H9 (cell line): ENCODE results near the gene HCST. TPM values are rescaled to one million over a fixed set of nuclear protein-coding genes. Genes with fewer than 3 reads are reported as not detected.

Experiments
- DNase-seq: peaks from one replicate; pipeline ENCODE4 v3.0.0-alpha.2; 2017
- H2AFZ ChIP-seq: one replicate; pipeline ENCODE4 v1.6.1; 2013; ENCODE audit warnings: mild to moderate bottlenecking, low read length, control low read depth, moderate library complexity
- H2AK5ac ChIP-seq: 2 replicates; pipeline ENCODE4 v1.6.1; 2013; ENCODE audit warnings: low read length, control low read depth, mixed read lengths; ENCODE audit not compliant: insufficient read length
- H2BK120ac ChIP-seq: one replicate; pipeline ENCODE4 v1.6.1; 2013; ENCODE audit warnings: low read depth, mild to moderate bottlenecking, low read length, control low read depth, inconsistent platforms; ENCODE audit not compliant: poor library complexity, severe bottlenecking
- H2BK12ac ChIP-seq: 2 replicates; pipeline ENCODE4 v1.6.1; 2013; ENCODE audit warnings: low read length, control low read depth, mixed read lengths, low read depth; ENCODE audit not compliant: insufficient read length
- H2BK15ac ChIP-seq: 2 replicates; pipeline ENCODE4 v1.6.1; 2013; ENCODE audit warnings: low read depth, low read length, control low read depth
- H2BK20ac ChIP-seq: one replicate; pipeline ENCODE4 v1.6.1; 2013; ENCODE audit warnings: low read depth, mild to moderate bottlenecking, low read length, control low read depth, inconsistent platforms; ENCODE audit not compliant: poor library complexity, severe bottlenecking
- H2BK5ac ChIP-seq: 2 replicates; pipeline ENCODE4 v1.6.1; 2013; ENCODE audit warnings: low read length, control low read depth, mixed read lengths; ENCODE audit not compliant: insufficient read length
- H3K14ac ChIP-seq: 2 replicates; pipeline ENCODE4 v1.6.1; 2013; ENCODE audit warnings: low read length, control low read depth; ENCODE audit not compliant: insufficient read depth
- H3K18ac ChIP-seq: 2 replicates; pipeline ENCODE4 v1.6.1; 2013; ENCODE audit warnings: low read depth, mild to moderate bottlenecking, mixed read lengths, low read length, control low read depth; ENCODE audit not compliant: insufficient read length
- H3K23ac ChIP-seq: 2 replicates; pipeline ENCODE4 v1.6.1; 2013; ENCODE audit warnings: low read length, control low read depth, mixed read lengths, low read depth; ENCODE audit not compliant: insufficient read length
- H3K23me2 ChIP-seq: 2 replicates; pipeline ENCODE4 v1.6.1; 2013; ENCODE audit warnings: low read depth, mild to moderate bottlenecking, mixed read lengths, low read length, control low read depth; ENCODE audit not compliant: insufficient read length, poor library complexity, severe bottlenecking
- H3K27ac ChIP-seq: 2 replicates; pipeline ENCODE4 v1.5.1; 2013; ENCODE audit warnings: low read length, control low read depth, mixed read lengths, low read depth; ENCODE audit not compliant: insufficient read length
- H3K27me3 ChIP-seq: 2 replicates; pipeline ENCODE4 v1.6.1; 2013; ENCODE audit warnings: low read length, control low read depth, inconsistent platforms; ENCODE audit not compliant: insufficient read depth
- H3K4ac ChIP-seq: 2 replicates; pipeline ENCODE4 v1.6.1; 2013; ENCODE audit warnings: low read depth, mild to moderate bottlenecking, control low read depth, inconsistent platforms, low read length, moderate library complexity
- H3K4me1 ChIP-seq: 2 replicates; pipeline ENCODE4 v1.6.1; 2013; ENCODE audit warnings: low read length, control low read depth, inconsistent platforms; ENCODE audit not compliant: insufficient read depth
- H3K4me2 ChIP-seq: 2 replicates; pipeline ENCODE4 v1.6.1; 2013; ENCODE audit warnings: low read length, control low read depth, mixed read lengths; ENCODE audit not compliant: insufficient read length, insufficient read depth
- H3K56ac ChIP-seq: 2 replicates; pipeline ENCODE4 v1.6.1; 2013; ENCODE audit warnings: low read depth, mild to moderate bottlenecking, mixed read lengths, low read length, control low read depth; ENCODE audit not compliant: insufficient read length
- H3K79me1 ChIP-seq: 2 replicates; pipeline ENCODE4 v1.6.1; 2013; ENCODE audit warnings: low read depth, mild to moderate bottlenecking, moderate library complexity, low read length, control low read depth, inconsistent platforms; ENCODE audit not compliant: insufficient read depth, poor library complexity, severe bottlenecking
- H3K79me2 ChIP-seq: 2 replicates; pipeline ENCODE4 v1.6.1; 2013; ENCODE audit warnings: low read length, control low read depth, inconsistent platforms; ENCODE audit not compliant: insufficient read depth
- H3K9ac ChIP-seq: 2 replicates; pipeline ENCODE4 v1.6.1; 2013; ENCODE audit warnings: low read length, control low read depth, mixed read lengths; ENCODE audit not compliant: insufficient read length; ENCODE audit errors: extremely low read depth
- H3K9me3 ChIP-seq: one replicate; pipeline ENCODE4 v1.6.1; 2013; ENCODE audit warnings: low read depth, low read length, inconsistent platforms; ENCODE audit not compliant: control insufficient read depth
- H3T11ph ChIP-seq: one replicate; pipeline ENCODE4 v1.6.1; 2013; ENCODE audit warnings: mild to moderate bottlenecking, low read length, control low read depth, inconsistent platforms
- H4K20me1 ChIP-seq: one replicate; pipeline ENCODE4 v1.6.1; 2013; ENCODE audit not compliant: control insufficient read depth, insufficient read length, insufficient read depth
- H4K5ac ChIP-seq: 2 replicates; pipeline ENCODE4 v1.6.1; 2013; ENCODE audit warnings: low read depth, mild to moderate bottlenecking, mixed read lengths, low read length, control low read depth; ENCODE audit not compliant: insufficient read length
- H4K8ac ChIP-seq: replicated peaks from 2 replicates; pipeline ENCODE4 v1.6.1; 2013; ENCODE audit warnings: low read length, control low read depth, mixed read lengths, low read depth; ENCODE audit not compliant: insufficient read length
- H4K91ac ChIP-seq: 2 replicates; pipeline ENCODE4 v1.6.1; 2013; ENCODE audit warnings: low read depth, mild to moderate bottlenecking, moderate library complexity, mixed read lengths, low read length, control low read depth; ENCODE audit not compliant: insufficient read length
- H3K27ac Mint-ChIP-seq, 3 experiments: 2 replicates in 2 of 3; 3 replicates in 1 of 3; pipeline ENCODE4 v1.8.0; 2020 to 2021; ENCODE audit warnings: mixed read lengths in 3 of 3, mild to moderate bottlenecking in 1 of 3, moderate library complexity in 1 of 3
- H3K27me3 Mint-ChIP-seq: 2 replicates; pipeline ENCODE4 v1.8.0; 2021; ENCODE audit warnings: low read depth, mild to moderate bottlenecking, moderate library complexity, mixed read lengths
- H3K36me3 Mint-ChIP-seq, 3 experiments: 2 replicates in 2 of 3; 3 replicates in 1 of 3; pipeline ENCODE4 v1.8.0; 2020 to 2021; ENCODE audit warnings: low read depth in 3 of 3, mixed read lengths in 3 of 3; ENCODE audit not compliant: insufficient read depth in 1 of 3
- H3K4me1 Mint-ChIP-seq, 2 experiments: 2 replicates each; pipeline ENCODE4 v1.8.0; 2020; ENCODE audit warnings: mixed read lengths in 2 of 2
- H3K4me3 Mint-ChIP-seq, 2 experiments: 2 replicates in 1 of 2; 3 replicates in 1 of 2; pipeline ENCODE4 v1.8.0; 2020 to 2021; ENCODE audit warnings: mild to moderate bottlenecking in 2 of 2, mixed read lengths in 2 of 2, moderate library complexity in 1 of 2
- H3K9me3 Mint-ChIP-seq, 2 experiments: 2 replicates in 1 of 2; 3 replicates in 1 of 2; pipeline ENCODE4 v1.8.0; 2020; ENCODE audit warnings: mild to moderate bottlenecking in 2 of 2, mixed read lengths in 2 of 2, moderate library complexity in 1 of 2
- WGBS: extraction: QIAGEN DNeasy Blood & Tissue Kit; methylation state at CpG from one replicate; pipeline ENCODE4 v1.1.7; 2013; ENCODE audit warnings: missing lambda C conversion rate, low lambda C conversion rate, mixed read lengths; ENCODE audit not compliant: insufficient read length; ENCODE audit errors: extremely low coverage; 5-methylcytosine and 5-hydroxymethylcytosine counted together
- total RNA-seq: library from RNA; stranded (reverse); gene quantifications from 2 replicates; pipeline ENCODE4 v1.2.1, GENCODE V29; 2021
- TF ChIP-seq, protein P1 (sequence below): fragments of 200-600 bp; sonication (generic); conservative IDR thresholded peaks from 3 replicates; pipeline ENCODE4 v1.8.0; 2021; ENCODE audit warnings: antibody characterized with exemption, mild to moderate bottlenecking

HCST gene
- total RNA-seq, 1 experiment from 2014 or later = 0.68 TPM

DNA sequence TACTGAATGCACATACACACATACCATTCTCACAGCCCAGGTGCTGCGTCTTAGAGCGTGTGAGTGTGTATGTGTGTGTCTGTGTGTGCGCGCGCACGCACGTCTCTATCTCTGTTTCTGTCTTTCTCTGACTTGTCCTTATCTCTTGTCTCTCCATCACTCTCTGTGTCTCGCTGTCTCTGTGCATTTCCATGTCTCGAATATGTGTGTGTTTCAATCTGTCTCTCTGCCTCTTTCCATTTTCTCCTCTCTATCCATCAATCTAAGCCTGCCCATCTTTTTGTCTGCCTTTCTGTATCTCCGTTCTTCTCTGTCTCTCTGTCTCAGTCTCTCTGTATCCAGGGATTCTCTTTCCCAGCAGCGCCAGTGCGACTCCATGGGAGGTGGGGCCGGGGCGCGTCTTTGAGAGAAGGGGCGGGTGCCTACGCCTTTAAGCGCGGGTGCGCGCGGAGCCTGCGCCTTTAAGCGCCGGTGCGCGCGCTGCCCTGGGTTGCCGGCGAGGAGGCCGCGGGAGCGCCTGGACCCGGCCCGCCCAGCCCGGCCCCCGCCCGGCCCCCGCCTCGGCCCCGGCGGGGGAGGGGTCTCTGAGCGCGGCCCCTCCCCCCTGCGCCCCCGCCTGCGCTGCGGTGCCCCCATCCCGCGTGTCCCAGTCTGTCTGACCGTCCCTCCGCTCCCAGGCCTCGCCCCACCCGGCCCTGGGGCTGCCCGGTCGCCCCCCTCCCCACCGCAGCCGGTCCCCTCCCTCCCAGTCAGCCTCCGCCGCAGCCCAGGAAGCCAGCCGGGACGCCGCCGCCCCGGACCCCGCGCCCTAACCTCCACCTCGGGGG is 33.8 kb downstream of the HCST start, which contains the start of gene LRFN3:
Gene LRFN3 (plus strand): TSS at position 464 of the 827 bp plus-strand sequence. CDS start 3,052 bp downstream, outside the sequence.
- H2BK20ac ChIP-seq = no peak within 1 kb of the TSS
- H3K56ac ChIP-seq = no peak within 1 kb of the TSS
- H3K9ac ChIP-seq = peak within 1 kb of the TSS; percentile 42
- no peak within 1 kb of the TSS for H3K23ac ChIP-seq
- H4K8ac ChIP-seq = no peak within 1 kb of the TSS
- no peaks in the 10 kb centered on the region for H3K9me3 ChIP-seq
- Mint-ChIP-seq H3K27me3 (peaks cover 5% of the 10 kb centered on the region), H3K4me3 (peak within 1 kb of the TSS; percentile 67 to 81), H3K36me3 (peaks cover 5 to 12% (median 6%) of the 10 kb centered on the region in 3 experiments; a peak in 6 of 7 replicates), H3K27ac (peak within 1 kb of the TSS in 1 of 3 experiments; percentile 11; a peak in 2 of 7 replicates), H3K9me3 (no peaks in the 10 kb centered on the region), H3K4me1 (peaks cover 35 to 37% of the 10 kb centered on the region in 2 experiments)
- peaks cover 24% of the 10 kb centered on the region for H3K23me2 ChIP-seq
- no peak within 1 kb of the TSS for H2BK12ac ChIP-seq
- no peak within 1 kb of the TSS for H3T11ph ChIP-seq
- no CpG with 5 or more reads among the region's 68 CpGs for WGBS
- no peaks in the 10 kb centered on the region for H3K79me1 ChIP-seq
- H3K27ac ChIP-seq = no peak within 1 kb of the TSS
- no peak within 1 kb of the TSS for H4K5ac ChIP-seq
- H2AFZ ChIP-seq = no peak within 1 kb of the TSS
- H3K18ac ChIP-seq = no peak within 1 kb of the TSS
- H3K4me1 ChIP-seq = peaks cover 7% of the 10 kb centered on the region; the same call in 1 of the 2 replicates
- TF ChIP-seq, protein P1, sequence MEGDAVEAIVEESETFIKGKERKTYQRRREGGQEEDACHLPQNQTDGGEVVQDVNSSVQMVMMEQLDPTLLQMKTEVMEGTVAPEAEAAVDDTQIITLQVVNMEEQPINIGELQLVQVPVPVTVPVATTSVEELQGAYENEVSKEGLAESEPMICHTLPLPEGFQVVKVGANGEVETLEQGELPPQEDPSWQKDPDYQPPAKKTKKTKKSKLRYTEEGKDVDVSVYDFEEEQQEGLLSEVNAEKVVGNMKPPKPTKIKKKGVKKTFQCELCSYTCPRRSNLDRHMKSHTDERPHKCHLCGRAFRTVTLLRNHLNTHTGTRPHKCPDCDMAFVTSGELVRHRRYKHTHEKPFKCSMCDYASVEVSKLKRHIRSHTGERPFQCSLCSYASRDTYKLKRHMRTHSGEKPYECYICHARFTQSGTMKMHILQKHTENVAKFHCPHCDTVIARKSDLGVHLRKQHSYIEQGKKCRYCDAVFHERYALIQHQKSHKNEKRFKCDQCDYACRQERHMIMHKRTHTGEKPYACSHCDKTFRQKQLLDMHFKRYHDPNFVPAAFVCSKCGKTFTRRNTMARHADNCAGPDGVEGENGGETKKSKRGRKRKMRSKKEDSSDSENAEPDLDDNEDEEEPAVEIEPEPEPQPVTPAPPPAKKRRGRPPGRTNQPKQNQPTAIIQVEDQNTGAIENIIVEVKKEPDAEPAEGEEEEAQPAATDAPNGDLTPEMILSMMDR = no peak
- H4K91ac ChIP-seq = no peak within 1 kb of the TSS
- H2BK5ac ChIP-seq = no peak within 1 kb of the TSS
- no peak within 1 kb of the TSS for H3K4ac ChIP-seq
- peak; percentile 77 for DNase-seq
- H2BK120ac ChIP-seq = no peak within 1 kb of the TSS
- peak within 1 kb of the TSS; percentile 87 for H3K4me2 ChIP-seq
- no peak within 1 kb of the TSS for H2AK5ac ChIP-seq
- no peak within 1 kb of the TSS for H3K14ac ChIP-seq
- no peak within 1 kb of the TSS for H2BK15ac ChIP-seq
- no peaks in the 10 kb centered on the region for H3K79me2 ChIP-seq
- no peaks in the 10 kb centered on the region for H3K27me3 ChIP-seq
- no peaks in the 10 kb centered on the region for H4K20me1 ChIP-seq
